Stimulated activated CD8-positive, alpha-beta memory T cell treated with anti-CD3 and anti-CD28 coated beads, Interleukin-15, amount 100 ng/mL, for 1 hour (primary cell): ENCODE data around the gene CISD1.
A peak's percentile ranks its signal among the peaks of the same experiment; 100 is the strongest.
"Not testable (repeated sequence)": the region's sequence is repeated elsewhere in the genome, so short reads cannot be mapped to it uniquely, and the experiment has no call there.

Experiments
- DNase-seq: peaks from one replicate; pipeline ENCODE4 v3.0.0-alpha.2; 2020; ENCODE audit warnings: low read depth

Gene CISD1

GRCh38 chr10:58268946-58269781 is at the start of gene CISD1:
Gene CISD1 (plus strand): TSS chr10:58269162. CDS start chr10:58269274, 112 bp downstream.
- peak; percentile 85 for DNase-seq

- DNase-seq, result no peak
Measured at GRCh38 chr10:58219875-58220274, 49.1 kb upstream of the CISD1 start.

- no peak for DNase-seq
Measured at GRCh38 chr10:58220769-58221451, 48.1 kb upstream of the CISD1 start.

GRCh38 chr10:58225654-58226053 is 43.3 kb upstream of the CISD1 start:
- DNase-seq, result no peak

- DNase-seq, result not testable (repeated sequence)
Measured at GRCh38 chr10:58229856-58230255, 39.1 kb upstream of the CISD1 start.

GRCh38 chr10:58237014-58237834 is 31.7 kb upstream of the CISD1 start:
- no peak for DNase-seq

GRCh38 chr10:58239561-58240169 is 29.3 kb upstream of the CISD1 start:
- no peak for DNase-seq

- DNase-seq, result no peak
Measured at GRCh38 chr10:58240531-58240930, 28.4 kb upstream of the CISD1 start.

GRCh38 chr10:58241346-58241745 is 27.6 kb upstream of the CISD1 start:
- no peak for DNase-seq

- DNase-seq, result no peak
Measured at GRCh38 chr10:58243269-58243668, 25.7 kb upstream of the CISD1 start.

- not testable (repeated sequence) for DNase-seq
Measured at GRCh38 chr10:58243801-58244200, 25.2 kb upstream of the CISD1 start.

GRCh38 chr10:58244242-58244641 is 24.7 kb upstream of the CISD1 start:
- not testable (repeated sequence) for DNase-seq

GRCh38 chr10:58244666-58245065 is 24.3 kb upstream of the CISD1 start:
- DNase-seq, result not testable (repeated sequence)

- no peak for DNase-seq
Measured at GRCh38 chr10:58253184-58253583, 15.8 kb upstream of the CISD1 start.

- no peak for DNase-seq
Measured at GRCh38 chr10:58254644-58255043, 14.3 kb upstream of the CISD1 start.

GRCh38 chr10:58256013-58256780 is 12.8 kb upstream of the CISD1 start:
- not testable (repeated sequence) for DNase-seq

GRCh38 chr10:58258977-58259692 is 9.8 kb upstream of the CISD1 start:
- DNase-seq, result no peak

GRCh38 chr10:58260334-58260733 is 8.6 kb upstream of the CISD1 start:
- no peak for DNase-seq

- no peak for DNase-seq
Measured at GRCh38 chr10:58262766-58263165, 6.2 kb upstream of the CISD1 start.

- DNase-seq, result no peak
Measured at GRCh38 chr10:58264780-58265179, 4.2 kb upstream of the CISD1 start.

- no peak for DNase-seq
Measured at GRCh38 chr10:58265249-58265648, 3.7 kb upstream of the CISD1 start.
